MCF 10A (cell line): ENCODE data around the gene DYNLT4. TPM values are rescaled to one million over a fixed set of nuclear protein-coding genes. Genes with fewer than 3 reads are reported as not detected.

Experiments used
- BruUV-seq: library from RNA; stranded (reverse); fragments of 400-500 nt; replicated peaks from 2 replicates; lab custom pipeline; 2021; lab: Mats Ljungman, UMichigan
- CTCF ChIA-PET: fragments of 300-600 bp; sonication (Branson Sonifier 250); formaldehyde crosslinking; extraction: SDS; loops from one replicate; lab custom pipeline; 2021; ENCODE audit warnings: antibody characterized with exemption, inconsistent platforms; lab: Yijun Ruan, JAX
- POLR2A ChIA-PET: fragments of 300-600, 350-650 bp; sonication (Branson Sonifier 250); formaldehyde crosslinking; extraction: SDS; loops from one replicate; lab custom pipeline; 2020; ENCODE audit warnings: antibody characterized with exemption, inconsistent platforms; lab: Yijun Ruan, JAX
- DNase-seq: peaks from one replicate; pipeline ENCODE4 v3.0.0-alpha.2; 2018; ENCODE audit not compliant: unreplicated experiment
- H3K27ac Mint-ChIP-seq: one replicate; pipeline ENCODE4 v1.8.0; 2022; ENCODE audit warnings: mild to moderate bottlenecking, low read depth, mixed read lengths; ENCODE audit not compliant: unreplicated experiment
- H3K27me3 Mint-ChIP-seq: one replicate; pipeline ENCODE4 v1.8.0; 2022; ENCODE audit warnings: mixed read lengths; ENCODE audit not compliant: insufficient read depth, unreplicated experiment
- H3K36me3 Mint-ChIP-seq: one replicate; pipeline ENCODE4 v1.8.0; 2022; ENCODE audit warnings: mild to moderate bottlenecking, moderate library complexity, mixed read lengths; ENCODE audit not compliant: insufficient read depth, unreplicated experiment
- H3K4me1 Mint-ChIP-seq: one replicate; pipeline ENCODE4 v1.8.0; 2022; ENCODE audit warnings: mixed read lengths; ENCODE audit not compliant: insufficient read depth, unreplicated experiment
- H3K4me3 Mint-ChIP-seq: one replicate; pipeline ENCODE4 v1.8.0; 2022; ENCODE audit warnings: mild to moderate bottlenecking, moderate library complexity, mixed read lengths; ENCODE audit not compliant: unreplicated experiment
- H3K9me3 Mint-ChIP-seq: one replicate; pipeline ENCODE4 v1.8.0; 2022; ENCODE audit warnings: mixed read lengths; ENCODE audit not compliant: unreplicated experiment
- CTCF ChIP-seq: fragments of 200-600 bp; IDR thresholded peaks from one replicate; pipeline ENCODE4 v1.8.0; 2022; ENCODE audit warnings: antibody characterized with exemption, mild to moderate bottlenecking; ENCODE audit not compliant: unreplicated experiment
- intact Hi-C: fragments of 100-400 bp; cut with micrococcal nuclease; formaldehyde crosslinking; loops from 2 replicates; pipeline ENCODE4 v1.14.1; 2022
- total RNA-seq: library from RNA; stranded (reverse); gene quantifications from 2 replicates; pipeline ENCODE4 v1.2.3, GENCODE V29; 2022

The DYNLT4 gene
- total RNA-seq, 1 experiment from 2014 or later = not detected

DNA sequence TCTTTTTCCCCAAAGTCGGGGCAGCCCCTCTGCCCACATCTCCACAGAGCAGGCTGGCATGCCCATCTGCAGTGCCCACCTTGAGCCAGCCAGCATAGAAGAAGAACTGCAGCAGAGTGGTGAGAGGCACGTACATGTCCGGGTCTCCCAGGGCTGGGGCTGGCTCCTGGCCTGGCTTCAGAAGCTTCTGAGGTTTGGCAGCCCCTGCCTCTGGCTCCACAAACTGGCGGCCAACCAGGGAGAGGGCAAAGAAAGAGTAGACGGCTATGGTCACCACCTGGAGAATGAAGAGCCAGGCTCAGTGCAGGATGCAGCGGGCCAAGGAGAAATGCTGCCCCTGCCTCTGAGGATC, 22.1 kb downstream of the DYNLT4 start:
- intact Hi-C loops = no loop called here
- H3K36me3 Mint-ChIP-seq = peaks cover 30% of the 10 kb centered on the region
- H3K4me3 Mint-ChIP-seq = no peak overlapping the region
- H3K9me3 Mint-ChIP-seq = no peaks in the 10 kb centered on the region
- peaks cover 7% of the 10 kb centered on the region for H3K4me1 Mint-ChIP-seq
- no peak for TF ChIP-seq CTCF
- POLR2A ChIA-PET = interaction anchor here (1.3 kb wide), 1 partner anchor 9 kb away, joined by 3 read pairs; no protein-coding TSS in a partner anchor
- CTCF ChIA-PET = interaction anchor here (0.5 to 1.1 kb wide), 4 partner anchors 8 to 589 kb away, joined by 3 to 5 read pairs (median 4); no protein-coding TSS in a partner anchor
- H3K27ac Mint-ChIP-seq = no peak overlapping the region
- H3K27me3 Mint-ChIP-seq = no peaks in the 10 kb centered on the region
- no peak for DNase-seq
- BruUV-seq = no TSS peak

DNA sequence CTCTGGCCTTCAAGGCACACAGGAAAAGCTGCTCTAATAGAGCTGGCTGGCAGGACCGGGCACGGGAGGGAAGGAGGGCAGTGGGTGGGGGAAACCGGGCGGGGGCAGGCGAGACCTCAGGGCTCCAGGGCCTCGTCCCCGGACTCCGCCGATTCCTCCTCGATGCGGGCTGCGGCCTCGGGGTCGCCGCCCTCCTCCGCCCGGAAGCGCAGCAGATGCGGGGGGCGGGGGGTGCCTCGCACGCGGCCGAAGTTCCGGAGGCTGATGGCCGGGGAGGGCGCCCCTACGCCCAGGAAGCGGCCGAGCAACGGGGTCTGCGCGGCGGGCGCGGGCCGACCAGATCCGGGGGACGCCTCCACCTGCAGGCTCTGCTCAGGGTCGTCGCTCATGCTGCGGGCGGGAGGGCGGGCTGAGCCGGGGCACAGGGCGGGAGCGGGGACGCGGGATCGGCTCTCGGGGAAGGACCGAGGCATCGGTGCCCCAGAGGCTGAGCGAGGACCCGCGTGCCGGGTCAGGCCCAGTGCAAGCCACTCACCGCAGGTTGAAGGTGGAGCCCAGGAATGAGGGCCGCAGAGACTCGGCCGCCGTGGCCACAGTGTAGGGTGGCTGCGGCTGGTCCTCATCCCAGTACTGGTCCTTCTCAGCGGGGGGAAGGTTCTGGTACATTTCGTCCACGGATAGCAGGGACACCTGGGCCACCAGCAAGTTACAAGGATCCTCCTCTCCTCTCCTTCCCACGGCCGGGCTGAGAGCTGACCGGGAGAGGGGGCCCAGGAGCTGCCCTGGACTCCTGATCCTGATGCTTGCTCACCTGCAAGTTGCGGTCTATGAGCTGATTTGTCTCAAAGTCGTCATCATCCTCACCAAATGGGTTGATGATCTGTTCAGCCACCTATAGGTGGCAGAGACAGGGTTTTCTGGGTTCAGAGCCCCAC, 22.8 kb downstream of the DYNLT4 start:
- peaks cover 7% of the 10 kb centered on the region for H3K4me1 Mint-ChIP-seq
- BruUV-seq = no TSS peak
- no peak overlapping the region for H3K4me3 Mint-ChIP-seq
- intact Hi-C loops = no loop called here
- TF ChIP-seq CTCF = no peak
- DNase-seq = no peak
- peaks cover 36% of the 10 kb centered on the region for H3K36me3 Mint-ChIP-seq
- CTCF ChIA-PET = interaction anchor here (0.5 to 0.7 kb wide), 4 partner anchors 35 to 589 kb away, joined by 3 to 5 read pairs (median 4); no protein-coding TSS in a partner anchor
- POLR2A ChIA-PET = interaction anchor here (0.6 to 1.8 kb wide), 6 partner anchors 8 to 705 kb away, joined by 3 to 13 read pairs (median 4); partner anchors contain the start of gene RPS8
- H3K27me3 Mint-ChIP-seq = no peaks in the 10 kb centered on the region
- no peak overlapping the region for H3K27ac Mint-ChIP-seq
- no peaks in the 10 kb centered on the region for H3K9me3 Mint-ChIP-seq

DNA sequence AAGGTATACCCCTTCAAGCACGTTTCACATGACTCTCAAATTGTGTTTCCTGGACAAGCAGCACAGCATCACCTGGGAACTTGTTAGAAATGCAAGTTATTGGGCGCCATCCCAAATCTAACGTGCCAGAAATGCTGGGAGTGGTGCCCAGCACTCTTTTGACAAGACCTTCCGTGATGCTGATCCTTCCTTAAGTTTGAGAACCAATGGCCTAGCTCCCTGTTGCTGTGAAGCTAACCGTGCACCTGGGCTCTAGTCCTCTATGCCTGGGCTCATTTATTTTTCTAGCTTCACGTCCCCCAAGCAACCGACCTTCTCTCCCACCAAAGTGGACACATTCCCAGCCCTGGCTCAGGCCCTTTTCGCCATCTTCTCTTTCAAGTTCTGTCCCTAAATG, 23.5 kb downstream of the DYNLT4 start:
- H3K4me1 Mint-ChIP-seq = peaks cover 9% of the 10 kb centered on the region
- H3K27ac Mint-ChIP-seq = no peak overlapping the region
- peaks cover 43% of the 10 kb centered on the region for H3K36me3 Mint-ChIP-seq
- ChIA-PET POLR2A (interaction anchor here (0.6 to 1.8 kb wide), 5 partner anchors 9 to 706 kb away, joined by 3 to 13 read pairs (median 4); partner anchors contain the start of gene RPS8), CTCF (interaction anchor here (1.0 to 1.4 kb wide), 2 partner anchors 10 to 15 kb away, joined by 4 to 5 read pairs; no protein-coding TSS in a partner anchor)
- no TSS peak for BruUV-seq
- H3K9me3 Mint-ChIP-seq = no peaks in the 10 kb centered on the region
- H3K27me3 Mint-ChIP-seq = no peaks in the 10 kb centered on the region
- DNase-seq = no peak
- intact Hi-C loops = no loop called here
- TF ChIP-seq CTCF = no peak
- H3K4me3 Mint-ChIP-seq = no peak overlapping the region

DNA sequence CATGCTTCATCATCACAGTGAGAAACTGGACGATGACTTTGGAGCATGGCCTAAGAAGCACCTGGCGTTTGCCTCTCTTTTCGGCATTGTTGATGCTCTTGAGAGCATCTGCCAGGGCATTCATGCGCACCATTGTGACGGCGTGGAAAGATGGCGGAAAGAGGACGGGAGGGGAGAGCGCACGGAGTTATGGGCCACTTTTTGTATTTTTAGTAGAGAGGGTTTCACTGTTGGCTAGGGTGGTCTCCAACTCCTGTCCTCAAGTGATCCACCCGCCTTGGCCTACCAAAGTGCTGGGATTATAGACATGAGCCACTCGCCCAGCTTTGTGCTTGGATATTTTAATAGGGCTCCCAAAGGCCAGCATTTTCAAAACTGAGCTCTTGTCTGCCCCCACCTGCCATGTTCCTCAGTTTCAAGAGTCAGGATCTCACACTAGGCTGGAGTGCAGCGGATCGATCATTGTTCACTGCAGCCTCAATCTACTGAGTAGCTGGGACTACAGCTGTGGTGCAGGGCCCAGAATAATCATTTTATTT, 26.5 kb downstream of the DYNLT4 start:
- Mint-ChIP-seq H3K4me3 (no peak overlapping the region), H3K4me1 (peaks cover 26% of the 10 kb centered on the region), H3K27ac (no peak overlapping the region), H3K9me3 (no peaks in the 10 kb centered on the region), H3K36me3 (peaks cover 73% of the 10 kb centered on the region), H3K27me3 (no peaks in the 10 kb centered on the region)
- intact Hi-C loops = no loop called here
- BruUV-seq = no TSS peak
- ChIA-PET POLR2A (interaction anchor here (2.4 to 2.8 kb wide), 3 partner anchors 10 to 50 kb away, joined by 8 to 19 read pairs (median 12); partner anchors contain the start of gene RNU5D-1), CTCF (interaction anchor here (0.6 to 3.5 kb wide), 3 partner anchors 13 to 409 kb away, joined by 3 to 14 read pairs (median 3); no protein-coding TSS in a partner anchor)
- TF ChIP-seq CTCF = no peak
- no peak for DNase-seq
